ENCODE data around the gene SEC24B. TPM values are rescaled to one million over a fixed set of nuclear protein-coding genes. Genes with fewer than 3 reads are reported as not detected.
A peak's percentile ranks its signal among the peaks of the same experiment; 100 is the strongest.
"Not testable (repeated sequence)": the region's sequence is repeated elsewhere in the genome, so short reads cannot be mapped to it uniquely, and the experiment has no call there.

The SEC24B gene
- total RNA-seq, 1 donor from 2014 or later = 31.7 TPM

- Mint-ChIP-seq H3K27ac (ENCODE audit: unreplicated experiment) (no peak overlapping the region), H3K4me3 (no peak overlapping the region), H3K9me3 (no peaks in the 10 kb centered on the region), H3K27me3 (ENCODE audit: low read depth) (no peaks in the 10 kb centered on the region), H3K4me1 (no peaks in the 10 kb centered on the region), H3K36me3 (ENCODE audit: low read depth) (peaks cover 4% of the 10 kb centered on the region)
- TF ChIP-seq CTCF (conservative IDR thresholded peaks at IDR 0.05) = no peak
- no peak for DNase-seq (ENCODE audit: low read depth, low spot score)
Observed at GRCh38 chr4:109548655-109549054, 115.0 kb downstream of the SEC24B start.

- Mint-ChIP-seq H3K9me3 (peaks cover 2% of the 10 kb centered on the region), H3K4me3 (no peak overlapping the region), H3K36me3 (ENCODE audit: low read depth) (peaks cover 10% of the 10 kb centered on the region), H3K4me1 (no peaks in the 10 kb centered on the region), H3K27me3 (ENCODE audit: low read depth) (no peaks in the 10 kb centered on the region), H3K27ac (ENCODE audit: unreplicated experiment) (no peak overlapping the region)
- no peak for TF ChIP-seq CTCF (conservative IDR thresholded peaks at IDR 0.05)
- no peak for DNase-seq (ENCODE audit: low read depth, low spot score)
Observed at GRCh38 chr4:109552237-109552636, 118.6 kb downstream of the SEC24B start.

GRCh38 chr4:109553130-109553529 lies 119.5 kb downstream of the SEC24B start:
- no peaks in the 10 kb centered on the region for H3K4me1 Mint-ChIP-seq

GRCh38 chr4:109554971-109555370 lies 121.4 kb downstream of the SEC24B start:
- Mint-ChIP-seq H3K4me3 (no peak overlapping the region), H3K27ac (ENCODE audit: unreplicated experiment) (no peak overlapping the region), H3K27me3 (ENCODE audit: low read depth) (peaks cover 3% of the 10 kb centered on the region), H3K36me3 (ENCODE audit: low read depth) (peaks cover 10% of the 10 kb centered on the region), H3K4me1 (peaks cover 8% of the 10 kb centered on the region), H3K9me3 (peaks cover 2% of the 10 kb centered on the region)
- no peak for TF ChIP-seq CTCF (conservative IDR thresholded peaks at IDR 0.05)
- no peak for DNase-seq (ENCODE audit: low read depth, low spot score)

More at GRCh38 chr4:109553130-109553529, 119.5 kb downstream of the SEC24B start:
- Mint-ChIP-seq H3K27me3 (ENCODE audit: low read depth) (no peaks in the 10 kb centered on the region), H3K9me3 (peaks cover 2% of the 10 kb centered on the region), H3K27ac (ENCODE audit: unreplicated experiment) (no peak overlapping the region), H3K36me3 (ENCODE audit: low read depth) (peaks cover 10% of the 10 kb centered on the region), H3K4me3 (no peak overlapping the region)
- TF ChIP-seq CTCF (conservative IDR thresholded peaks at IDR 0.05) = no peak
- DNase-seq (ENCODE audit: low read depth, low spot score) = no peak

- no peak overlapping the region for H3K4me3 Mint-ChIP-seq
- H3K27ac Mint-ChIP-seq (ENCODE audit: unreplicated experiment) = no peak overlapping the region
- TF ChIP-seq CTCF (conservative IDR thresholded peaks at IDR 0.05) = no peak
- DNase-seq (ENCODE audit: low read depth, low spot score) = no peak
- peaks cover 3% of the 10 kb centered on the region for H3K27me3 Mint-ChIP-seq (ENCODE audit: low read depth)
- peaks cover 2% of the 10 kb centered on the region for H3K9me3 Mint-ChIP-seq
- H3K4me1 Mint-ChIP-seq = peaks cover 17% of the 10 kb centered on the region
- peaks cover 10% of the 10 kb centered on the region for H3K36me3 Mint-ChIP-seq (ENCODE audit: low read depth)
Observed at GRCh38 chr4:109557433-109557832, 123.8 kb downstream of the SEC24B start.

GRCh38 chr4:109558095-109558494 lies 124.5 kb downstream of the SEC24B start:
- Mint-ChIP-seq H3K4me1 (peaks cover 23% of the 10 kb centered on the region), H3K4me3 (peak overlapping the region; percentile 86)
- H3K36me3 Mint-ChIP-seq (ENCODE audit: low read depth); H3K27ac Mint-ChIP-seq (ENCODE audit: unreplicated experiment); H3K9me3 Mint-ChIP-seq; H3K27me3 Mint-ChIP-seq (ENCODE audit: low read depth); DNase-seq (ENCODE audit: low read depth, low spot score): not testable (repeated sequence)

All from neural crest cell (in vitro differentiated cells).